ENCODE data around the gene FSIP1. TPM values are rescaled to one million over a fixed set of nuclear protein-coding genes. Genes with fewer than 3 reads are reported as not detected.

FSIP1 gene
- total RNA-seq, 1 donor from 2014 or later: 1.6 TPM

DNA sequence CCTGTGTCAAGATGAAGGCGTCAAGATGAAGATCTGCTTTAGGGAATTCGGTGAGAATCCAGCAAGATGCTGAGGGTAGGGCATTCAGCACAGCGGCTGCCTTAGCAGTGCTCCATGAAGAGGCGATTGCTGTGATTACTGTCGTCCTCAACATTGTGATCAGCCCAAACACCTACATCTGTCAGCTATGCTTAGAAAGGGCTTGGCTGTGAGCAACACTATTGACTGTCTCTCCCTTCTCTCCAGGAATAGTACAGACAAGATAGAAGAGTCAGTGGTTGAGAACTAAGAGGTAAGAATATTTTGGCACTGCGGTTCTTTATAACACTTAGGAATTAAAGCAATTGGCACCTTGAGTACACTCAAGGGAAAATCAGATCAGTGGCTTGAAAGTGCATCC is 110.5 kb downstream of the FSIP1 start:
- no peaks in the 10 kb centered on the region for H3K4me1 Mint-ChIP-seq (ENCODE audit: low read depth)
- no peak for DNase-seq (ENCODE audit: low spot score, unreplicated experiment)
- no peak overlapping the region for H3K27ac Mint-ChIP-seq
- no peaks in the 10 kb centered on the region for H3K27me3 Mint-ChIP-seq
- H3K36me3 Mint-ChIP-seq (ENCODE audit: insufficient read depth): no peaks in the 10 kb centered on the region
- TF ChIP-seq, protein P1, sequence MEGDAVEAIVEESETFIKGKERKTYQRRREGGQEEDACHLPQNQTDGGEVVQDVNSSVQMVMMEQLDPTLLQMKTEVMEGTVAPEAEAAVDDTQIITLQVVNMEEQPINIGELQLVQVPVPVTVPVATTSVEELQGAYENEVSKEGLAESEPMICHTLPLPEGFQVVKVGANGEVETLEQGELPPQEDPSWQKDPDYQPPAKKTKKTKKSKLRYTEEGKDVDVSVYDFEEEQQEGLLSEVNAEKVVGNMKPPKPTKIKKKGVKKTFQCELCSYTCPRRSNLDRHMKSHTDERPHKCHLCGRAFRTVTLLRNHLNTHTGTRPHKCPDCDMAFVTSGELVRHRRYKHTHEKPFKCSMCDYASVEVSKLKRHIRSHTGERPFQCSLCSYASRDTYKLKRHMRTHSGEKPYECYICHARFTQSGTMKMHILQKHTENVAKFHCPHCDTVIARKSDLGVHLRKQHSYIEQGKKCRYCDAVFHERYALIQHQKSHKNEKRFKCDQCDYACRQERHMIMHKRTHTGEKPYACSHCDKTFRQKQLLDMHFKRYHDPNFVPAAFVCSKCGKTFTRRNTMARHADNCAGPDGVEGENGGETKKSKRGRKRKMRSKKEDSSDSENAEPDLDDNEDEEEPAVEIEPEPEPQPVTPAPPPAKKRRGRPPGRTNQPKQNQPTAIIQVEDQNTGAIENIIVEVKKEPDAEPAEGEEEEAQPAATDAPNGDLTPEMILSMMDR (IDR thresholded peaks at IDR 0.05; ENCODE audit: unreplicated experiment): no peak
- no peak overlapping the region for H3K4me3 Mint-ChIP-seq (ENCODE audit: low read depth)
- no peaks in the 10 kb centered on the region for H3K9me3 Mint-ChIP-seq (ENCODE audit: low read depth)

DNA sequence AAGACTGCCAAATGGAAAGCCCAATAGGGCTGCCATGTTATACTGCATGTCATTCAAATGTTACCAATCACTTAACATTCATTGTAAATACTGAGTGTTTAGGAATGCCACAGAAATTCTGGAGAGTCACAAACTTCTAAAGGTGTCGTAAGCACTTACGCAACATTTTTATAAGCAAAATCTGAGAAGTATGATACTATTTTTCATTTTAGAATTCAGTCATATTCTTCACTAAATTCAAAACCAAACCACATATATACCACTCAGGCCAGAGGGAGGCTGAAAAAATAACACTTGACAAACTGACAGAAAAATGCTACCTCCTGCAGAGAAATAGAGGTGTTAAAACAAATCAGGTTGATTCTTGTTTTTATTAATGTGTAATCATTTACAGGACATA is 112.0 kb downstream of the FSIP1 start:
- Mint-ChIP-seq H3K27ac (no peak overlapping the region), H3K4me3 (ENCODE audit: low read depth) (no peak overlapping the region), H3K36me3 (ENCODE audit: insufficient read depth) (no peaks in the 10 kb centered on the region), H3K9me3 (ENCODE audit: low read depth) (no peaks in the 10 kb centered on the region), H3K27me3 (no peaks in the 10 kb centered on the region), H3K4me1 (ENCODE audit: low read depth) (peaks cover 5% of the 10 kb centered on the region)
- no peak for DNase-seq (ENCODE audit: low spot score, unreplicated experiment)
- TF ChIP-seq, protein P1 (IDR thresholded peaks at IDR 0.05; ENCODE audit: unreplicated experiment): no peak

DNA sequence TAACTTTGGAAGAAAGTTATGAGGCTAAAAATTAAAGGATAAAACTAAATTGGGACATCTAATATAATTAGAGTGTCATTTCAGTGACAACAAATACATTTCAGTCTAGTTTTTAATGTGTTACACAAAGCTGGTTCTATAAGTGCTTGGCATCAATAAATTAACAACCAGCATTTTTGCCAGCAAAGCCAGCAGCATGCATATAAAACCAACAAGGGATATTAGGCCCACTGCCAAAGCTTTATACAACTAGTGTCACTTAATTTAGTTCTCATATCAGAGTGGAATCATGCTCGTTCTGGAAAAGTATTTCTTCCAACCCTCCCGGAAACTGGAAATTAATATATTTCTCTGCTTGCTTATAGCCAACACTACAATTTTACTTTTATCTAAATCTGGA is 113.0 kb downstream of the FSIP1 start:
- Mint-ChIP-seq H3K4me1 (ENCODE audit: low read depth) (peaks cover 6% of the 10 kb centered on the region), H3K9me3 (ENCODE audit: low read depth) (no peaks in the 10 kb centered on the region), H3K27ac (no peak overlapping the region), H3K4me3 (ENCODE audit: low read depth) (no peak overlapping the region), H3K36me3 (ENCODE audit: insufficient read depth) (no peaks in the 10 kb centered on the region), H3K27me3 (no peaks in the 10 kb centered on the region)
- no peak for DNase-seq (ENCODE audit: low spot score, unreplicated experiment)
- TF ChIP-seq, protein P1 (IDR thresholded peaks at IDR 0.05; ENCODE audit: unreplicated experiment): no peak

DNA sequence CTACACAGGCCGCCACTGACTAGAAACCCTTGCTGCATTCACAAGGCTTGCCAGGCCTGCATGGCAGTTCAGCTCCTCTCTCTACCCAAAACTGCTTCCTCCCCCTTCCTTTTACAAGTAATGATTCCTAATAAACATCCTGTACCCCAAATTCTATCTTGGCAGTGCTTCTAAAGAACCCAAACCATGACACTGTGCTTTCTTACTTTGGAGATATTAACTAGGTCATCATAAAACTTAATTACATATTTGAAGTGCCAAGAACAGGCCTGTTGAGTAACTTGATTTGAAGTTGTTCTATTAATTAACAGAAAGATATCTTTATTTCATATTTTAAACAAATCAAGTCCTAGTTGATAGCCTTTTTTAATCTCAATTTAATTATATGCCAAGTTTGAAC is 113.4 kb downstream of the FSIP1 start:
- peaks cover 6% of the 10 kb centered on the region for H3K4me1 Mint-ChIP-seq (ENCODE audit: low read depth)
- TF ChIP-seq, protein P1 (IDR thresholded peaks at IDR 0.05; ENCODE audit: unreplicated experiment): no peak
- DNase-seq (ENCODE audit: low spot score, unreplicated experiment): no peak
- H3K36me3 Mint-ChIP-seq (ENCODE audit: insufficient read depth): no peaks in the 10 kb centered on the region
- no peak overlapping the region for H3K4me3 Mint-ChIP-seq (ENCODE audit: low read depth)
- H3K9me3 Mint-ChIP-seq (ENCODE audit: low read depth): no peaks in the 10 kb centered on the region
- H3K27me3 Mint-ChIP-seq: no peaks in the 10 kb centered on the region
- no peak overlapping the region for H3K27ac Mint-ChIP-seq

DNA sequence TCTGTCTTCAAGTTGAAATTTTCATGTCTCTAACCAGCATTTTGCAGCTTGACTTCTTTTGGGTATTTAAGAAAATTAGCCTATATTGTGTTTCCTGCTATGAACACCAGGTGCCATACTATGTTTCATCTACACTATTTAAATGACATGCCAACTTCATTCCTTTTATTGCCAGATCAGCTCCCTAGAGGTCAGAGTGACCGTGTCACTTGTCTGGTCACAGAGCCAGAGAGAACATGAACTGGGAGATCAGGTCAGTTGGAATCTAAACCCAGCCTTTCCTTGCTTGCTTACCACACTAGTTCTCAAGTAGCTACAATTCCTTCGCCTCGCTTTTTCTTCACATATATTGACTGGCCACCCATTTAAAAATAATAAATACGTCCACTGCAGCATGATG is 114.2 kb downstream of the FSIP1 start:
- H3K4me3 Mint-ChIP-seq (ENCODE audit: low read depth): no peak overlapping the region
- H3K4me1 Mint-ChIP-seq (ENCODE audit: low read depth): peaks cover 6% of the 10 kb centered on the region
- H3K27ac Mint-ChIP-seq: no peak overlapping the region
- H3K27me3 Mint-ChIP-seq: no peaks in the 10 kb centered on the region
- no peaks in the 10 kb centered on the region for H3K36me3 Mint-ChIP-seq (ENCODE audit: insufficient read depth)
- TF ChIP-seq, protein P1 (IDR thresholded peaks at IDR 0.05; ENCODE audit: unreplicated experiment): no peak
- no peaks in the 10 kb centered on the region for H3K9me3 Mint-ChIP-seq (ENCODE audit: low read depth)
- DNase-seq (ENCODE audit: low spot score, unreplicated experiment): no peak
